ENCODE measurements around the gene IPO11.

IPO11 gene

DNA sequence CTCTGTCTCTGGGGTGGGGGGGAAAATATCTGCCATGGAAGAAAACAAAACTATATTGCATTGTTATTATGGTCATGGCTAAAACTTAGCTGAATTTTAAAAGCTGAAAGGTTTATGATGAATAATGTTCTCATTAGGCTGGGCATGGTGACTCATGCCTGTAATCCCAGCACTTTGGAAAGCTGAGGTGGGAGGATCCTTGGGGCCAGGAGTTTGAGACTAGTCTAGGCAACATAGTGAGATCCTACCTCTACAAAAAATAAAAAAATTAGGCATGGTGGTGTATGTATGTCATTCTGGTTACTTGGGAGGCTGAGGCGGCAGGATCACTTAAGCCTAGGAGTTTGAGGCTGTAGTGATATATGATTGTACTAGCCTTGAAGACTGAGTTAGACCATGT lies 44.5 kb downstream of the IPO11 start:
- no peak overlapping the region for H3K4me3 ChIP-seq (ENCODE audit: low read length)
- peaks cover 9% of the 10 kb centered on the region for H3K36me3 ChIP-seq (ENCODE audit: control insufficient read depth, low read depth, low read length)
- no peak overlapping the region for H3K27ac ChIP-seq (ENCODE audit: low read length)
- no peaks in the 10 kb centered on the region for H3K9me3 ChIP-seq (ENCODE audit: control insufficient read depth, low read depth, low read length)
- no peak overlapping the region for H3K9ac ChIP-seq (ENCODE audit: low read length)
- H3K4me1 ChIP-seq (ENCODE audit: control insufficient read depth, low read depth, low read length), result peaks cover 8% of the 10 kb centered on the region
- no peaks in the 10 kb centered on the region for H3K27me3 ChIP-seq (ENCODE audit: control insufficient read depth, insufficient read depth, low read length)

DNA sequence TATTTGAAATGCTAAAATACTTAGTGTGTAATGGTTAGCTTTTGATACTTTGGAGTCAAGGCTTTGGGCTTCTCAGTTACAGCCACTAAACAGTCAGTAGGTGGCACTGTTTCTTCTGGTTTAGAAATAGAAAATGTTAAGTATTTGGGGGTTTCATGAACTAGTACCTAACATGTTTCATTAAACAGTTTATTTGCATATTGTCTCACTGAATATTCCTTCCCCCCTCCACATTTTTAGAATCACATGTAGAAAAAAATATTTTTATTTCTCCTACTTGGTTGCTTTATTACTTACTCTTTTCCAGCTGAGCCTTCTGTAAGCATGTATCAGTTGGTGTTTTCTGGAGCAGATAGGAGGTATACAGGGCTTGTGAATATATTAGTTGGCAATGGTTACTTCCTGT lies 48.0 kb downstream of the IPO11 start:
- H3K9ac ChIP-seq (ENCODE audit: low read length), result no peak overlapping the region
- no peaks in the 10 kb centered on the region for H3K9me3 ChIP-seq (ENCODE audit: control insufficient read depth, low read depth, low read length)
- peak overlapping the region; percentile 27 for H3K27ac ChIP-seq (ENCODE audit: low read length)
- peaks cover 8% of the 10 kb centered on the region for H3K4me1 ChIP-seq (ENCODE audit: control insufficient read depth, low read depth, low read length)
- H3K36me3 ChIP-seq (ENCODE audit: control insufficient read depth, low read depth, low read length), result no peaks in the 10 kb centered on the region
- no peaks in the 10 kb centered on the region for H3K27me3 ChIP-seq (ENCODE audit: control insufficient read depth, insufficient read depth, low read length)
- no peak overlapping the region for H3K4me3 ChIP-seq (ENCODE audit: low read length)

DNA sequence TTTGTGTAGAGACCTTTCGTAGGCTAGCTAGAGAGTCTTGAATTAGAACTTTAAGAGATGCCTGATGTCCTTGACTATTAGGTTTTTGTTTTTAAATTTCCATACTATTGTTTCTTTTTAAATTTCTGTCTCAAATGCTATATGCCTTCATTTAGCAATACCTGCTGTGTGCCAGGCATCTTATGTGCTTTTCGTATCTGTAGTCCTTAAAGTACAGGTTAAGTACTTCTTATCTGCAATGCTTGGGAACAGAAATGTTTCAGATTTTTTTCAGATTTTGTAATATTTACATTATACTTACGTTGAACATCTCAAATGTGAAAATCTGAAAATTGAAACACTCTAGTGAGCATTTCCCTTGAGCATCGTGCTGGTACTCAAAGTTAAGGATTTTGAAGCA lies 49.0 kb downstream of the IPO11 start:
- H3K9me3 ChIP-seq (ENCODE audit: control insufficient read depth, low read depth, low read length), result no peaks in the 10 kb centered on the region
- no peak overlapping the region for H3K9ac ChIP-seq (ENCODE audit: low read length)
- peaks cover 8% of the 10 kb centered on the region for H3K4me1 ChIP-seq (ENCODE audit: control insufficient read depth, low read depth, low read length)
- no peak overlapping the region for H3K4me3 ChIP-seq (ENCODE audit: low read length)
- H3K36me3 ChIP-seq (ENCODE audit: control insufficient read depth, low read depth, low read length), result no peaks in the 10 kb centered on the region
- H3K27ac ChIP-seq (ENCODE audit: low read length), result no peak overlapping the region
- no peaks in the 10 kb centered on the region for H3K27me3 ChIP-seq (ENCODE audit: control insufficient read depth, insufficient read depth, low read length)

DNA sequence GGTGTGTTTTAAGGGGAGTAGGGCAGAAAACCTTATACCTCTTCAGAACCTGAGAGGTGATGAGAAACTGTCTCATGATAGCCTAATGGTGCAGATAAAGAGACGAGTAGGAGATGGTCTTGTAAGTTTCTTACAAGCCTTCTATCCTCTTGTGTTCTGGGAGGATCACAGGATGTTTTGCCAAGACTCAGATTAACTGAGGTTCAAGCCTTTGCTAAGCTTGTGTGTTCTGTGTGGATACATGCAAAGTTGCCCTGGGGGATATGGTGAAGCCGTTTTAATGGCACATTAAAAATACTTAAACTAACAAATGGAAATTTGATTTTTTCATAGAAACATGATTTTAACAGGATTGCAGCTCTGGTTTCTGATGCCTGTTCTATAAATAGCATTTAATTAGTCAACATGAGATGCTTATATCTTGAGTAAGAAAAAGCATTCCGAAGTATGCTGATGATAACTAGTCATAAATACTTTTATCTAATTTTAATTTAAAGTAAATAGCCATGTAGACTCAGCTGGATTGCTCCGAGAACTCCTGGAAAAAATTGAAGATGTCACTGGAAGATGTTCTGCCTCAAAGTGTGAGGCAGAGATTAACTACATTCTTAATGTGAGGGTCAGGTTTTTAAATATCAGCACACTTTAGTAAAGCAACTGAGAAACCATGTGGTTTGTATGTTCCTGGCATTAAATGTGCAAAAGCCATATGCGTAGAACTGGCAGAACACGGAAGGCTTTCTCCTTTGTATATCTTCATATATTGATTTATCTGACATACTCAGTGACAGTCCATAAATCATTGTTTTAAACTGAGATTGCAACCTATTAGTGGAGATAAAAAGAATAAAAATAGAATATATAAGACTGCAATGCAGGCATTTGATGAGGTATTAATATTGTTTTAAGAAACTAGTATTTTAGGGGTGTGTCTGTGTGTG lies 53.7 kb downstream of the IPO11 start:
- H3K4me1 ChIP-seq (ENCODE audit: control insufficient read depth, low read depth, low read length), result peaks cover 1% of the 10 kb centered on the region
- H3K27ac ChIP-seq (ENCODE audit: low read length), result no peak overlapping the region
- peaks cover 21% of the 10 kb centered on the region for H3K36me3 ChIP-seq (ENCODE audit: control insufficient read depth, low read depth, low read length)
- H3K4me3 ChIP-seq (ENCODE audit: low read length), result no peak overlapping the region
- H3K9ac ChIP-seq (ENCODE audit: low read length), result no peak overlapping the region
- H3K9me3 ChIP-seq (ENCODE audit: control insufficient read depth, low read depth, low read length), result no peaks in the 10 kb centered on the region
- no peaks in the 10 kb centered on the region for H3K27me3 ChIP-seq (ENCODE audit: control insufficient read depth, insufficient read depth, low read length)

DNA sequence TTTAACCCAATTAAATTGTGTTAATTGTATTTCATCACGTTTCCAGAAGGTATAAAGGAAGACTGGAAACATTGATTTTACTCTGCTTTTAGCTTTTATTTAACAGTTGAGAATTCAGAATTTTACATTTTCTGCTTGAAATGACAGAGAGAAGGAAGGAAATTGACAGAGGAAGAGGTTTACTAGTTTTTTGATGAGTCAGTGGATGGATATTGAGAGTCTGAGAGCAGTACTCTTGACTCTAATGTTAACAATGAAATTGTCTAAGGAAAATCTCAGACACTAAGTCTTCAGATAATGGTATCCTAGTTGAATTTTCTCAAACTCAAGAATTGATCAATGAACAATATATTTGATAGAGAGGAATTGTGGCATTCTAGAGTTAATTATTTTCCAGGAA lies 60.6 kb downstream of the IPO11 start:
- H3K27ac ChIP-seq (ENCODE audit: low read length), result no peak overlapping the region
- H3K9ac ChIP-seq (ENCODE audit: low read length), result no peak overlapping the region
- H3K4me1 ChIP-seq (ENCODE audit: control insufficient read depth, low read depth, low read length), result no peaks in the 10 kb centered on the region
- H3K4me3 ChIP-seq (ENCODE audit: low read length), result no peak overlapping the region
- no peaks in the 10 kb centered on the region for H3K9me3 ChIP-seq (ENCODE audit: control insufficient read depth, low read depth, low read length)
- H3K27me3 ChIP-seq (ENCODE audit: control insufficient read depth, insufficient read depth, low read length), result no peaks in the 10 kb centered on the region
- peaks cover 17% of the 10 kb centered on the region for H3K36me3 ChIP-seq (ENCODE audit: control insufficient read depth, low read depth, low read length)

DNA sequence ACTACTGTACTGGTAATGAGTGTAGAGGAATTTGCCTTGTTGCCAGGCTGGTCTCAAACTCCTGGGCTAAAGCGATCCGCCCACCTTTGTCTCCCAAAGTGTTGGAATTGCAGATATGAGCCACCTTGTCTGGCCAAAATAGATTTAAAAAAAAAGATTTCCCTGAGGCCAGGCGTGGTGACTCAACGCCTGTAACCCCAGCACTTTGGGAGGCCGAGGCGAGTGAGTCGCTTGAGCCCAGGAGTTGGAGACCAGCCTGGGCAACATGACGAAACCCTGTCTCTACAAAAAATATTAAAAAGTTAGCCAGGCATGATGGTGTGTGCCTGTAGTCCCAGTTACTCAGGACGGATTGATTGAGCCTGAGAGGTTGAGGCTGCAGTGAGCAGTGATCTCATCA lies 62.5 kb downstream of the IPO11 start:
- H3K36me3 ChIP-seq (ENCODE audit: control insufficient read depth, low read depth, low read length), result peaks cover 10% of the 10 kb centered on the region
- no peak overlapping the region for H3K27ac ChIP-seq (ENCODE audit: low read length)
- no peaks in the 10 kb centered on the region for H3K27me3 ChIP-seq (ENCODE audit: control insufficient read depth, insufficient read depth, low read length)
- H3K4me1 ChIP-seq (ENCODE audit: control insufficient read depth, low read depth, low read length), result no peaks in the 10 kb centered on the region
- H3K9me3 ChIP-seq (ENCODE audit: control insufficient read depth, low read depth, low read length), result no peaks in the 10 kb centered on the region
- no peak overlapping the region for H3K4me3 ChIP-seq (ENCODE audit: low read length)
- H3K9ac ChIP-seq (ENCODE audit: low read length), result no peak overlapping the region

DNA sequence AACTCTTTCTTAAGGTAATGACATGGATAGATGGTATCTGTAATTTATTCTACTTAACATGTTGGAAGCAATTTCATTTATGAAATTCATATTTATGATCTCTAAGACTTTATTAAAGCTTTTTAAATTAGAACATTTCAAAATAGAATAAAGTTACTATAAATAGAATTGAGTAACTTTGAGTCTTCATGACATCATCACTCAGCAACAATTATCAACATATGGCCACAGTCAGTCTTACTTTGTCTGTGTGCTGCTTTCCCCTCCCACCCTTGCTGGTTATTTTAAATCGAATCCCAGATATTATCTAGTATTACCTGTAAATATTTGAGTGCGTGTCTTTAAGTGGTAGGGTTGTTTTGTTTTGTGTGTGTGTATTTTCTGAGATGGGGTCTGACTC lies 65.2 kb downstream of the IPO11 start:
- Histone ChIP-seq H3K36me3 (ENCODE audit: control insufficient read depth, low read depth, low read length) (peaks cover 10% of the 10 kb centered on the region), H3K27ac (ENCODE audit: low read length) (no peak overlapping the region), H3K4me3 (ENCODE audit: low read length) (no peak overlapping the region), H3K9ac (ENCODE audit: low read length) (no peak overlapping the region), H3K27me3 (ENCODE audit: control insufficient read depth, insufficient read depth, low read length) (no peaks in the 10 kb centered on the region), H3K4me1 (ENCODE audit: control insufficient read depth, low read depth, low read length) (no peaks in the 10 kb centered on the region), H3K9me3 (ENCODE audit: control insufficient read depth, low read depth, low read length) (no peaks in the 10 kb centered on the region)

DNA sequence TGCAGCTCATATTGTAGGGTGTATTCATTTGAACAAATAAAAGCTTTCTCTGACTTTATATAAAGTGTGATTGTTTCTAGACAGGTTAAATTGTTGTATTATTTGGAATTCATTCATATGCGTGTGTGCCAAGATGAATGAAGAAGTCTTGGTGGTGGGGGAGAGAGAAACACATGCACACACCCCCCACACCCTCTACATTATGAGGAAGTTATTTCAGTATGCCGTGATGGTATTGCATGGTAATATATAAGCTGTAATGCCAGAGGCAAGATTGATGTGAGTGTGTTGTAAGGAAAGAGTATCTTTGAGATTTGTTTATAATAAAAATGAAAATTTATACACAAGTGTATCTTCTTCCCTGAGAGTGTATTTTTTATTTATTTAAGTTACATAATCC lies 71.0 kb downstream of the IPO11 start:
- Histone ChIP-seq H3K9me3 (ENCODE audit: control insufficient read depth, low read depth, low read length) (no peaks in the 10 kb centered on the region), H3K27me3 (ENCODE audit: control insufficient read depth, insufficient read depth, low read length) (no peaks in the 10 kb centered on the region), H3K27ac (ENCODE audit: low read length) (no peak overlapping the region), H3K4me3 (ENCODE audit: low read length) (no peak overlapping the region), H3K4me1 (ENCODE audit: control insufficient read depth, low read depth, low read length) (no peaks in the 10 kb centered on the region), H3K36me3 (ENCODE audit: control insufficient read depth, low read depth, low read length) (peaks cover 7% of the 10 kb centered on the region), H3K9ac (ENCODE audit: low read length) (no peak overlapping the region)

DNA sequence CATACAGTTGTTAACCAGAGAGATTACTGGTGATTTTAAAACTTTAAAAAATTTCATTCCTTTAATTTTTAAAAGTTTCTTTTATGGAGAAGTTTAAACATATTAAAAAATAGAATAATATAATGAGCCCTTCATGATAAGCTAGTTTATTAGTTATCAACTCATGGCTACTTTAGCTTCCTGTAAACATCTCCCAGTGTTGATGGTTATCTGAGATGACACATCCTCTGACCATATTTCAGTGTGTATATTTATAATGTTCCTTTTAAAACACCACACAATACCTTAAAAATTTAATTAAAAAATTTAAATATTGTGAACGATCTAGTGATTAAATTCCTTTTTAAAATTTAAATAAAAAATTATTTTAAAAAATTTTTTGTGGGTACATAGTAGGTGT lies 74.1 kb downstream of the IPO11 start:
- Histone ChIP-seq H3K9me3 (ENCODE audit: control insufficient read depth, low read depth, low read length) (no peaks in the 10 kb centered on the region), H3K4me1 (ENCODE audit: control insufficient read depth, low read depth, low read length) (no peaks in the 10 kb centered on the region), H3K9ac (ENCODE audit: low read length) (no peak overlapping the region), H3K27ac (ENCODE audit: low read length) (no peak overlapping the region), H3K36me3 (ENCODE audit: control insufficient read depth, low read depth, low read length) (peaks cover 16% of the 10 kb centered on the region), H3K4me3 (ENCODE audit: low read length) (no peak overlapping the region), H3K27me3 (ENCODE audit: control insufficient read depth, insufficient read depth, low read length) (no peaks in the 10 kb centered on the region)

DNA sequence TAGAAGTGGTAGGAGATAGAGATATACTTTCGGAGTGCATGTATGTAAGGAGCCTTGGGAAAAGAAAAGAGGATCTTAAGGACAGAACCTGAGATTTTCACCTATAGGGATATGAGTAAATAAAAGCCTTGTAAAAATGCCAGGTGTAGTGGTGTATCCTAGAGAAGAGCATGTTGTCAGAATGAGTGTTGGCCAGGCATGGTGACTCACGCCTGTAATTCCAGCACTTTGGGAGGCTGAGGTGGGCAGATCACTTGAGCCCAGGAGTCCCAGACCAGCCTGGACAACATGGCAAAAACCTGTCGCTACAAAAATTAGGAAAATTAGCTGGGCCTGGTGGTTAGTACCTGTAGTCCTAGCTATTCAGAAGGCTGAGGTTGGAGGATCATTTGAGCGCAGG lies 76.0 kb downstream of the IPO11 start:
- Histone ChIP-seq H3K4me1 (ENCODE audit: control insufficient read depth, low read depth, low read length) (no peaks in the 10 kb centered on the region), H3K9me3 (ENCODE audit: control insufficient read depth, low read depth, low read length) (no peaks in the 10 kb centered on the region), H3K27ac (ENCODE audit: low read length) (no peak overlapping the region), H3K27me3 (ENCODE audit: control insufficient read depth, insufficient read depth, low read length) (no peaks in the 10 kb centered on the region), H3K4me3 (ENCODE audit: low read length) (no peak overlapping the region), H3K9ac (ENCODE audit: low read length) (no peak overlapping the region), H3K36me3 (ENCODE audit: control insufficient read depth, low read depth, low read length) (peaks cover 14% of the 10 kb centered on the region)

DNA sequence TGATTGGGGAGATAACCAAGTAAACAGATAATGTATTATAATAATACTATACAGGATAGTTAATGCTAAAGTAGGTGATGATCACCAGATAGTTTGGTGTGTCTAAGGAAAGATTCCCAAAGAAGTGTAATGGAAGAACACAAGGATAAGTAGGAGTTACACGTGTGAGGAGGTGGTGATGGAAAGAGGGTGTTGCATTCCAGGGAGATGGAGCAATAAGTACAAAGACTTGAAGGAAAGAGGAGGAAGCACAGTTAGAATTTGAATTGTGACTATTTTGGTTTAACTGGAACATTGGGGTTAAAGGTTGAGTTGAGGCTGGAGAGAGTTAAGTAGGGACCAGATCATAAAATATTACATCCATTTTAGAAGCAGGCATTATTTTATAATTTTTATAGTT lies 76.9 kb downstream of the IPO11 start:
- Histone ChIP-seq H3K36me3 (ENCODE audit: control insufficient read depth, low read depth, low read length) (peaks cover 13% of the 10 kb centered on the region), H3K27me3 (ENCODE audit: control insufficient read depth, insufficient read depth, low read length) (no peaks in the 10 kb centered on the region), H3K4me1 (ENCODE audit: control insufficient read depth, low read depth, low read length) (no peaks in the 10 kb centered on the region), H3K27ac (ENCODE audit: low read length) (no peak overlapping the region), H3K9me3 (ENCODE audit: control insufficient read depth, low read depth, low read length) (no peaks in the 10 kb centered on the region), H3K9ac (ENCODE audit: low read length) (no peak overlapping the region), H3K4me3 (ENCODE audit: low read length) (no peak overlapping the region)

DNA sequence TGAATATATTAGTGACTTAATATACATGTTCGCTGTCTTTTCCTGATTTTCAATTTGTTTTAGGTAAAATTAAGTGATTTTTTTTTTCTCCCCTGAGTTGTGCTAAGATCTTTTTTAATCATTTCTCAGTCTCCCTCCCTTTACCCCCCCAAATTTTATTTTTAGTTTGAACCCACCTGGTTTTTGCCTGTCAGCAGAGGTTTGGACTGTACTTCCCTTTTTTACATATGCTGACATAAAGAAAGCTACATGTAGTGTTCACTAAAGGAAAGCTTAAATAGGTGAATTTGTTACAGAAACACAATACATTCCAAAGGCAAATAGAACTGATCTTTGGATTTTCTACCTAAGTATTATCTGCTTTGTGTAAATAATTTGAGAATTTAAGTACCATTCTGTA lies 82.2 kb downstream of the IPO11 start:
- Histone ChIP-seq H3K9ac (ENCODE audit: low read length) (no peak overlapping the region), H3K9me3 (ENCODE audit: control insufficient read depth, low read depth, low read length) (no peaks in the 10 kb centered on the region), H3K36me3 (ENCODE audit: control insufficient read depth, low read depth, low read length) (peaks cover 23% of the 10 kb centered on the region), H3K27ac (ENCODE audit: low read length) (no peak overlapping the region), H3K27me3 (ENCODE audit: control insufficient read depth, insufficient read depth, low read length) (no peaks in the 10 kb centered on the region), H3K4me1 (ENCODE audit: control insufficient read depth, low read depth, low read length) (peaks cover 5% of the 10 kb centered on the region), H3K4me3 (ENCODE audit: low read length) (no peak overlapping the region)
